Measurements from ENCODE around the gene ZNF263. TPM values are rescaled to one million over a fixed set of nuclear protein-coding genes. Genes with fewer than 3 reads are reported as not detected.

ZNF263 gene
- total and polyA plus RNA-seq, 2 experiments from 2014 or later, result 9.2 to 66.9 TPM

- H3K36me3 Mint-ChIP-seq (ENCODE audit: low read depth), result peaks cover 10% of the 10 kb centered on the region; the same call in 2 of the 3 replicates
- H3K27me3 Mint-ChIP-seq (ENCODE audit: insufficient read depth, low read depth, poor library complexity), result peaks cover 30% of the 10 kb centered on the region
Measured at GRCh38 chr16:3262517-3262916, 20.8 kb upstream of the ZNF263 start.

More at GRCh38 chr16:3262517-3262916, 20.8 kb upstream of the ZNF263 start:
- no peak overlapping the region for H3K27ac Mint-ChIP-seq
- no peak overlapping the region for H3K4me2 ChIP-seq
- no peaks in the 10 kb centered on the region for H4K20me1 ChIP-seq (replicated peaks; ENCODE audit: insufficient read depth)
- peaks cover 10% of the 10 kb centered on the region for H3K27me3 ChIP-seq (ENCODE audit: insufficient read depth)
- peaks cover 77% of the 10 kb centered on the region for H3K9me3 Mint-ChIP-seq
- H3K9me2 ChIP-seq (ENCODE audit: insufficient read depth), result peaks cover 12% of the 10 kb centered on the region; the same call in 1 of the 2 replicates
- H2AFZ ChIP-seq, result no peak overlapping the region
- ATAC-seq (no peak), DNase-seq (ENCODE audit: low spot score) (no peak)
- no peak overlapping the region for H3K27ac ChIP-seq (ENCODE audit: low read depth)
- H3F3A ChIP-seq (replicated peaks; ENCODE audit: low read depth), result peaks cover 11% of the 10 kb centered on the region
- H3K4me1 ChIP-seq (ENCODE audit: insufficient read depth), result no peaks in the 10 kb centered on the region
- H3K4me3 ChIP-seq, result no peak overlapping the region
- H3K4me3 Mint-ChIP-seq, result peak overlapping the region; percentile 51
- H3K79me2 ChIP-seq (replicated peaks; ENCODE audit: insufficient read depth), result no peaks in the 10 kb centered on the region
- no peak for TF ChIP-seq JUNB (IDR thresholded peaks at IDR 0.05; ENCODE audit: unreplicated experiment)
- TF ChIP-seq CTCF (conservative IDR thresholded peaks at IDR 0.05; ENCODE audit: low read depth in 2 of 2), result no peak
- no peak for TF ChIP-seq NANOG (IDR thresholded peaks at IDR 0.05; ENCODE audit: borderline replicate concordance)
- no peak for TF ChIP-seq REST (IDR thresholded peaks at IDR 0.05; ENCODE audit: unreplicated experiment)
- TF ChIP-seq EZH2phosphoT487 (IDR thresholded peaks at IDR 0.05; ENCODE audit: unreplicated experiment), result no peak
- no peak for TF ChIP-seq CREB1 (CRISPR knock-in tag; IDR thresholded peaks at IDR 0.05; ENCODE audit: low read depth)
- TF ChIP-seq EZH2 (IDR thresholded peaks at IDR 0.05; ENCODE audit: low read depth, unreplicated experiment), result no peak
- TF ChIP-seq ETS1 (IDR thresholded peaks at IDR 0.05), result no peak
- TF ChIP-seq POLR2AphosphoS5 (IDR thresholded peaks at IDR 0.05; ENCODE audit: low read depth), result no peak
- TF ChIP-seq ZNF114 (CRISPR knock-in tag; IDR thresholded peaks at IDR 0.05), result no peak
- TF ChIP-seq STAT1 (IDR thresholded peaks at IDR 0.05; ENCODE audit: unreplicated experiment), result no peak
- no peak for TF ChIP-seq ZNF331 (CRISPR knock-in tag; IDR thresholded peaks at IDR 0.05; ENCODE audit: low read depth)
- TF ChIP-seq ZNF462 (CRISPR knock-in tag; IDR thresholded peaks at IDR 0.05), result no peak
- peaks cover 3% of the 10 kb centered on the region; the same call in 1 of the 3 replicates for H3K4me1 Mint-ChIP-seq
- no peaks in the 10 kb centered on the region for H3K36me3 ChIP-seq (ENCODE audit: insufficient read depth)
